H1 (cell line): Measurements from ENCODE around the gene PLCB1. TPM values are rescaled to one million over a fixed set of nuclear protein-coding genes. Genes with fewer than 3 reads are reported as not detected.

ENCODE experiments used
- CTCF ChIA-PET: fragments of 300-600 bp; sonication (Branson Sonifier 250); formaldehyde crosslinking; loops from one replicate; lab custom pipeline; 2021; ENCODE audit not compliant: partially characterized antibody; lab: Charles Lee
- POLR2A ChIA-PET: fragments of 300-600 bp; sonication (Branson Sonifier 250); formaldehyde crosslinking; loops from one replicate; lab custom pipeline; 2021; ENCODE audit warnings: inconsistent platforms; ENCODE audit not compliant: partially characterized antibody; lab: Charles Lee
- DNase-seq, 2 experiments: peaks; one replicate each; pipeline versions ENCODE4 v3.0.0 to v3.0.0-alpha.2; 2010 to 2022; ENCODE audit warnings: low spot score in 2 of 2, low read depth in 1 of 2, mixed read lengths in 1 of 2
- FAIRE-seq: peaks from 2 replicates; lab custom pipeline; 2011; peaks lifted over from hg19 to GRCh38; lab: Jason Lieb, UNC
- H2AFZ ChIP-seq: 2 replicates; pipeline ENCODE4 v1.8.1; 2012; ENCODE audit warnings: low read length, inconsistent platforms
- H2AK5ac ChIP-seq: 2 replicates; pipeline ENCODE4 v1.6.1; 2013; ENCODE audit warnings: low read depth, low read length
- H2BK120ac ChIP-seq: replicated peaks from 2 replicates; pipeline ENCODE3; 2013; ENCODE audit warnings: low read depth, low read length, inconsistent platforms
- H2BK12ac ChIP-seq: 2 replicates; pipeline ENCODE4 v1.6.1; 2013; ENCODE audit warnings: low read depth, low read length
- H2BK15ac ChIP-seq: 2 replicates; pipeline ENCODE4 v1.6.1; 2013; ENCODE audit warnings: low read length
- H2BK20ac ChIP-seq: 2 replicates; pipeline ENCODE4 v1.6.1; 2013; ENCODE audit warnings: low read length
- H2BK5ac ChIP-seq: 2 replicates; pipeline ENCODE4 v1.6.1; 2013; ENCODE audit warnings: low read depth, low read length
- H3K14ac ChIP-seq: 2 replicates; pipeline ENCODE4 v1.6.1; 2013; ENCODE audit warnings: inconsistent platforms; ENCODE audit not compliant: insufficient read length
- H3K18ac ChIP-seq: 2 replicates; pipeline ENCODE4 v1.6.1; 2013; ENCODE audit warnings: low read length; ENCODE audit errors: extremely low read depth
- H3K23ac ChIP-seq: 2 replicates; pipeline ENCODE4 v1.6.1; 2013; ENCODE audit warnings: inconsistent platforms; ENCODE audit not compliant: insufficient read length
- H3K23me2 ChIP-seq: 2 replicates; pipeline ENCODE4 v1.6.1; 2013; ENCODE audit warnings: low read depth, low read length
- H3K27ac ChIP-seq: 2 replicates; pipeline ENCODE4 v1.6.1; 2011; ENCODE audit warnings: low read depth, low read length, inconsistent platforms
- H3K27me3 ChIP-seq, 4 experiments: replicated peaks in 1 of 4; 1 replicate in 1 of 4; 2 replicates in 3 of 4; pipeline versions ENCODE4 v1.6.1 to v1.8.1; 2011 to 2013; ENCODE audit warnings: low read length in 3 of 4, mild to moderate bottlenecking in 3 of 4, inconsistent platforms in 2 of 4, mixed read lengths in 2 of 4, moderate library complexity in 1 of 4; ENCODE audit not compliant: control insufficient read depth in 3 of 4, insufficient read depth in 3 of 4; ENCODE audit errors: extremely low read depth in 1 of 4
- H3K36me3 ChIP-seq, 4 experiments: 2 replicates each; pipeline versions ENCODE4 v1.6.1 to v1.8.1; 2011 to 2013; ENCODE audit warnings: mild to moderate bottlenecking in 4 of 4, low read length in 3 of 4, moderate library complexity in 2 of 4, control low read depth in 1 of 4, inconsistent platforms in 1 of 4; ENCODE audit not compliant: insufficient read depth in 4 of 4, control insufficient read depth in 2 of 4
- H3K4ac ChIP-seq: replicated peaks from 2 replicates; pipeline ENCODE3; 2013; ENCODE audit warnings: low read length, low read depth, mixed read lengths, inconsistent platforms; ENCODE audit not compliant: insufficient read length
- H3K4me1 ChIP-seq, 4 experiments: replicated peaks in 1 of 4; 1 replicate in 1 of 4; 2 replicates in 3 of 4; pipeline versions ENCODE4 v1.6.1 to v1.8.1; 2011 to 2013; ENCODE audit warnings: low read length in 3 of 4, inconsistent platforms in 2 of 4, mixed read lengths in 1 of 4; ENCODE audit not compliant: insufficient read depth in 4 of 4, control insufficient read depth in 3 of 4
- H3K4me2 ChIP-seq, 2 experiments: 2 replicates each; pipeline versions ENCODE4 v1.6.1 to v1.8.1; 2011 to 2013; ENCODE audit warnings: low read depth in 2 of 2, low read length in 2 of 2, control low read depth in 1 of 2, inconsistent platforms in 1 of 2, mild to moderate bottlenecking in 1 of 2; ENCODE audit not compliant: insufficient read depth in 1 of 2
- H3K4me3 ChIP-seq, 4 experiments: fragments of 200-600, 300-600 bp in 1 of 4; sonication (generic), shearing (Covaris generic), sonication (Bioruptor Twin) in 1 of 4; 2 replicates each; pipeline versions ENCODE4 v1.5.1 to v1.8.1; 2011 to 2016; ENCODE audit warnings: low read length in 4 of 4, low read depth in 3 of 4, control low read depth in 2 of 4, inconsistent platforms in 2 of 4, mild to moderate bottlenecking in 2 of 4, mixed read lengths in 1 of 4, moderate library complexity in 1 of 4; ENCODE audit not compliant: insufficient read depth in 2 of 4; ENCODE audit errors: extremely low read depth in 1 of 4
- H3K56ac ChIP-seq: replicated peaks from 2 replicates; pipeline ENCODE3; 2013; ENCODE audit warnings: low read depth, mild to moderate bottlenecking, mixed read lengths, low read length, inconsistent platforms; ENCODE audit not compliant: insufficient read length
- H3K79me1 ChIP-seq: 2 replicates; pipeline ENCODE4 v1.6.1; 2013; ENCODE audit warnings: low read depth, low read length, control low read depth
- H3K79me2 ChIP-seq, 2 experiments: 2 replicates each; pipeline versions ENCODE4 v1.6.1 to v1.8.1; 2012 to 2013; ENCODE audit warnings: low read length in 2 of 2, mild to moderate bottlenecking in 2 of 2, inconsistent platforms in 1 of 2; ENCODE audit not compliant: insufficient read depth in 2 of 2, control insufficient read depth in 1 of 2
- H3K9ac ChIP-seq, 4 experiments: replicated peaks in 1 of 4; 1 replicate in 1 of 4; 2 replicates in 3 of 4; pipeline versions ENCODE4 v1.6.1 to v1.8.1; 2011 to 2013; ENCODE audit warnings: low read depth in 3 of 4, low read length in 3 of 4, control low read depth in 2 of 4, mild to moderate bottlenecking in 2 of 4, moderate library complexity in 2 of 4, inconsistent platforms in 1 of 4; ENCODE audit errors: extremely low read depth in 1 of 4
- H3K9me3 ChIP-seq, 2 experiments: 2 replicates each; pipeline versions ENCODE4 v1.6.1 to v1.8.1; 2012 to 2013; ENCODE audit warnings: mild to moderate bottlenecking in 2 of 2, moderate library complexity in 2 of 2, control low read depth in 1 of 2, inconsistent platforms in 1 of 2, low read depth in 1 of 2, low read length in 1 of 2, mixed read lengths in 1 of 2; ENCODE audit not compliant: insufficient read depth in 2 of 2
- H4K20me1 ChIP-seq, 2 experiments: replicated peaks in 1 of 2; 2 replicates each; pipeline versions ENCODE3 to v1.8.1; 2011 to 2013; ENCODE audit warnings: inconsistent platforms in 2 of 2, low read length in 2 of 2, mild to moderate bottlenecking in 1 of 2; ENCODE audit not compliant: insufficient read depth in 2 of 2, control insufficient read depth in 1 of 2
- H4K5ac ChIP-seq: 2 replicates; pipeline ENCODE4 v1.6.1; 2013; ENCODE audit warnings: low read length, low read depth, mixed read lengths, inconsistent platforms; ENCODE audit not compliant: insufficient read length
- H4K8ac ChIP-seq: 2 replicates; pipeline ENCODE4 v1.8.0; 2013; ENCODE audit warnings: mild to moderate bottlenecking, moderate library complexity, low read length, inconsistent platforms; ENCODE audit not compliant: insufficient read depth; ENCODE audit errors: extremely low read depth
- H4K91ac ChIP-seq: replicated peaks from 2 replicates; pipeline ENCODE3; 2013; ENCODE audit warnings: low read length, mixed read lengths, inconsistent platforms; ENCODE audit not compliant: insufficient read length
- RFX5 ChIP-seq: IDR thresholded peaks from 2 replicates; pipeline ENCODE4 v1.6.1; 2011; ENCODE audit warnings: low read depth, low read length, improper control_type of control experiment, borderline replicate concordance
- SP4 ChIP-seq: IDR thresholded peaks from 2 replicates; pipeline ENCODE4 v1.6.1; 2012; ENCODE audit warnings: low read length, inconsistent platforms
- WGBS, 2 experiments: shearing (Covaris generic) in 1 of 2; methylation state at CpG; one replicate each; pipeline versions ENCODE4 v1.1.6 to v1.1.7; 2013 to 2015; ENCODE audit warnings: low lambda C conversion rate in 2 of 2, mixed read lengths in 2 of 2, inconsistent platforms in 1 of 2, low coverage in 1 of 2, missing lambda C conversion rate in 1 of 2; ENCODE audit not compliant: insufficient replicate concordance in 2 of 2, insufficient coverage in 1 of 2, insufficient read length in 1 of 2; ENCODE audit errors: extremely low coverage in 1 of 2, missing lambda C conversion rate in 1 of 2; 5-methylcytosine and 5-hydroxymethylcytosine counted together
- polyA plus RNA-seq, 7 experiments: library from polyadenylated mRNA; depleted of rRNA in 3 of 7; stranded (reverse) in 5 of 7; unstranded in 2 of 7; fragments of >200 nt in 5 of 7; fragments of 200-250 nt in 2 of 7; gene quantifications; 1 replicate in 5 of 7; 2 replicates in 1 of 7; 4 replicates in 1 of 7; pipeline versions ENCODE4 v1.2.1 to v1.2.3, GENCODE V29; 2011 to 2013; ENCODE audit warnings: missing spikeins in 2 of 7, mixed read lengths in 2 of 7
- total RNA-seq: library from RNA; stranded (reverse); fragmentation: NEBNext Ultra II Directional; extraction: Animal tissue kit (Norgen Biotek cat#: 25700); gene quantifications from 2 replicates; pipeline ENCODE4 v1.2.1, GENCODE V29; 2021

Gene PLCB1
- total and polyA plus RNA-seq, 2 of the 8 experiments (the other 6 are each of a cell fraction or from before 2014, with no cell fraction given), result 2.6 to 9.1 TPM

DNA sequence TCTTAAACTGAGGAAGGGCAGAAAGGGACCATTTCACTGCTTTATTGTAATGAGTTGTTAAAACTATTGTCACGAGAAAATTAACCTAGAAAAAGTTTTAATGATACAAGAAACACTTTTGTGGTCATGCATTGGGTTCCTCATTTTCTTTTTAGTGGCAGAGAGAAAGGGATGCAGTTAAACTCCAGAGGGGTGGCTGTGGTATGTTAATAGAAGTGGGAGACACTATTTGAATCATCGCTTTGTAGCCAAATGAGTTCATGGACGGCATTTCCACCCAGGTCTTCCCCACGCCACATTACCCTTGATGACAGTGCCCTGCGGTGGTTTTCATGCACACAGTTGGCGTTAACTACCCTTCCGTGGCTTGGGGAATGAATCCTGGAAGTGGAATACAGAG lies 235.6 kb downstream of the PLCB1 start:
- Histone ChIP-seq H3K9ac (no peak overlapping the region), H3K27me3 (no peaks in the 10 kb centered on the region), H4K91ac (no peak overlapping the region), H4K20me1 (no peaks in the 10 kb centered on the region), H3K79me2 (no peaks in the 10 kb centered on the region), H3K4me2 (no peak overlapping the region), H3K4ac (no peak overlapping the region), H3K56ac (no peak overlapping the region), H3K4me3 (no peak overlapping the region), H3K14ac (no peak overlapping the region), H3K4me1 (no peaks in the 10 kb centered on the region; a peak in 1 of 7 replicates), H2AFZ (no peak overlapping the region), H3K36me3 (no peaks in the 10 kb centered on the region), H3K79me1 (no peaks in the 10 kb centered on the region), H2BK5ac (no peak overlapping the region), H3K23ac (no peak overlapping the region), H2BK20ac (no peak overlapping the region), H4K8ac (no peak overlapping the region), H2AK5ac (no peak overlapping the region), H2BK12ac (no peak overlapping the region), H3K9me3 (no peaks in the 10 kb centered on the region), H3K23me2 (no peaks in the 10 kb centered on the region), H3K27ac (no peak overlapping the region), H2BK15ac (no peak overlapping the region), H3K18ac (no peak overlapping the region), H4K5ac (no peak overlapping the region), H2BK120ac (no peak overlapping the region)
- DNase-seq (no peak), FAIRE-seq (no peak)
- TF ChIP-seq SP4 (no peak), RFX5 (no peak)
- ChIA-PET CTCF (interaction anchor here (0.6 kb wide), 1 partner anchor 88 kb away, joined by 3 read pairs; no protein-coding TSS in a partner anchor), POLR2A (no interaction called here)
- 90% methylated on average over 7 of the region's 7 CpGs; no CpG with 5 or more reads in 1 of the 2 experiments for WGBS, 2 experiments
